GM12865 (cell line): ENCODE measurements around the gene MBTPS1.

Experiments used
- DNase-seq: peaks from one replicate; pipeline ENCODE4 v3.0.0; 2010; ENCODE audit warnings: low read depth
- H3K4me3 ChIP-seq: 2 replicates; pipeline ENCODE4 v1.5.1; 2011; ENCODE audit warnings: mild to moderate bottlenecking, low read depth, low read length, control low read depth
- TF ChIP-seq, protein P1 (sequence below): IDR thresholded peaks from 2 replicates; pipeline ENCODE4 v1.5.1; 2011; ENCODE audit warnings: low read length, control low read depth, low read depth, inconsistent platforms; ENCODE audit not compliant: insufficient read depth; ENCODE audit errors: missing control alignments

MBTPS1 gene

GRCh38 chr16:84116720-84117493, at the start of gene MBTPS1:
TSS of gene MBTPS1 (minus strand) at chr16:84116942. CDS start at chr16:84101783, 15,159 bp downstream.
- DNase-seq = peak; percentile 99
- TF ChIP-seq, protein P1, sequence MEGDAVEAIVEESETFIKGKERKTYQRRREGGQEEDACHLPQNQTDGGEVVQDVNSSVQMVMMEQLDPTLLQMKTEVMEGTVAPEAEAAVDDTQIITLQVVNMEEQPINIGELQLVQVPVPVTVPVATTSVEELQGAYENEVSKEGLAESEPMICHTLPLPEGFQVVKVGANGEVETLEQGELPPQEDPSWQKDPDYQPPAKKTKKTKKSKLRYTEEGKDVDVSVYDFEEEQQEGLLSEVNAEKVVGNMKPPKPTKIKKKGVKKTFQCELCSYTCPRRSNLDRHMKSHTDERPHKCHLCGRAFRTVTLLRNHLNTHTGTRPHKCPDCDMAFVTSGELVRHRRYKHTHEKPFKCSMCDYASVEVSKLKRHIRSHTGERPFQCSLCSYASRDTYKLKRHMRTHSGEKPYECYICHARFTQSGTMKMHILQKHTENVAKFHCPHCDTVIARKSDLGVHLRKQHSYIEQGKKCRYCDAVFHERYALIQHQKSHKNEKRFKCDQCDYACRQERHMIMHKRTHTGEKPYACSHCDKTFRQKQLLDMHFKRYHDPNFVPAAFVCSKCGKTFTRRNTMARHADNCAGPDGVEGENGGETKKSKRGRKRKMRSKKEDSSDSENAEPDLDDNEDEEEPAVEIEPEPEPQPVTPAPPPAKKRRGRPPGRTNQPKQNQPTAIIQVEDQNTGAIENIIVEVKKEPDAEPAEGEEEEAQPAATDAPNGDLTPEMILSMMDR = no peak
- peak within 1 kb of the TSS; percentile 89 for H3K4me3 ChIP-seq

DNA sequence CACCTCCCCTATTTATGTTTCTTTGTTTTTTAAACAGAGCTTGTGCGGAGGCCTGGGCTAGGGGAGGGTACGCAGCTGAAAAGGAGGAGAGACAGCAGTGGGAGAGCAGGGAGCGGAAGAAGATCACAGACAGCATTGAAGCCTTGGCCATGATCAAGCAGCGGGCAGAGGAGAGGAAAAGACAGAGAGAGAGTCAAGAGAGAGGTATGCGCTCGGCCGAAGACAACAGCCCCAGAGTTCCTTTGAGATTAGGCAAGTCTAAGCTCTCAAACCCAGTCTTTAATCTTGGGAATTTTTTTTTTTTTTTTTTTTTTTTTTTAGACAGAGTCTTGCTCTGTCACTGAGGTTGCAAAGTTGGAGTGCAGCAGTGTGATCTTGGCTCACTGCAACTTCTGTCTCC, 49.0 kb upstream of the MBTPS1 start:
- no peak for DNase-seq
- TF ChIP-seq, protein P1 = no peak
- H3K4me3 ChIP-seq = no peak overlapping the region

DNA sequence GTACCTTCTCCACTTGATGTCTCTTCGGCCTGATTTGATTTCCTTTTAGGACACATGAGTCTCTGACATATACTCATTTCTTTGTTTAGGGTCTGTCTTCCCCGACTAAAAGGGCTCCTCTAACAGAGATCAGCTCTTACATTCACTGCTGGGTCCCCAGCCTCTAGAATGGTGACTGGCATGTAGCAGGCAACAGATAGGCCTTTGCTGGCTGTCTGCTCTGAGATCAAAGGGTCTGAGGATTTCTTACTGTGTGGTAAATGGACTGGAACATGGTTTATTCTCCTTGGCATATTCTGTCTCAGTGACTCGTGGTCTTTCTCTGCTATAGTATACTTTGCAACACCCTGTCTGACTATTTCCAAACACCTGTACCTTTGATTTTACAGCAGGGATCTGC, 45.1 kb upstream of the MBTPS1 start:
- no peak overlapping the region for H3K4me3 ChIP-seq
- TF ChIP-seq, protein P1 = no peak
- no peak for DNase-seq

DNA sequence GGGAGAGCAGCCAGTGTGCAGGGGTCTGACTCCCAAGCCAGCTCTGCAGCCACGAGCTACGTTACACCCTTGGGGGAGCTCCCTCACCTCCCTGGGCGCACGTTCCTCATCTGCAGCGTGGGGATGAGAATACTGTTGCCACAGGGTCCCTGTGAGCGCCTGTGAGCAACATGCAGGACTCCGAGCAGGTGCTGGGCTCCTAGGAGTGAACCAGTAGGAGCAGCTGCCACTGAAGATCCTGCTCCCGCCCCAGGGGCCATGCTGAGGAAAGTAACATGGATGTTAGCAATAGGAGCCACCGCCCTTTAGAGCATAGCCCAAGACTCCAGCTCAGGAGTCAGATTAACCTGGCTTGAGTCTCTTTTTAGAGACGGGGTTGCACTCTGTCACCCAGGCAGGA, 44.3 kb upstream of the MBTPS1 start:
- TF ChIP-seq, protein P1 = no peak
- DNase-seq = no peak
- no peak overlapping the region for H3K4me3 ChIP-seq

DNA sequence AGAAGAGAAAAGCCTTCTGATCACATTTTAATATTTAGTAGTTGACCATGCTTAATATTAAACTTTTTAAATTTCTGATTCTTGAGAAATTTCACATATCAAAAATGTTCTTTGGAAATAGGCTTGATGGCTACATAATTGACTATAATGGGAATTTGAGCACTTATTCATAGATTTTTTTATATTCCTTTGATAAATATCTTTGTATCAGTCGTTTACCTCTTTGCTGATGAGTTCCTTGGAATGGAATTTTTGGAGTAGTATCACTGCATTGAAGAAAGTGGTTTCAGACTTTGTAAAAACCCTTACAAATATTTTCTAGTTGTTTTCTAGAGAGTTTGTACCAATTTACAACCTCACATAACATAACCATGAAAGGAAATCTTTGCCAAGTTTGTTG, 43.1 kb upstream of the MBTPS1 start:
- TF ChIP-seq, protein P1 = no peak
- DNase-seq = no peak
- no peak overlapping the region for H3K4me3 ChIP-seq

- no peak overlapping the region for H3K4me3 ChIP-seq
- TF ChIP-seq, protein P1 = no peak
- no peak for DNase-seq
Observed at GRCh38 chr16:84159007-84159406, 42.3 kb upstream of the MBTPS1 start.

DNA sequence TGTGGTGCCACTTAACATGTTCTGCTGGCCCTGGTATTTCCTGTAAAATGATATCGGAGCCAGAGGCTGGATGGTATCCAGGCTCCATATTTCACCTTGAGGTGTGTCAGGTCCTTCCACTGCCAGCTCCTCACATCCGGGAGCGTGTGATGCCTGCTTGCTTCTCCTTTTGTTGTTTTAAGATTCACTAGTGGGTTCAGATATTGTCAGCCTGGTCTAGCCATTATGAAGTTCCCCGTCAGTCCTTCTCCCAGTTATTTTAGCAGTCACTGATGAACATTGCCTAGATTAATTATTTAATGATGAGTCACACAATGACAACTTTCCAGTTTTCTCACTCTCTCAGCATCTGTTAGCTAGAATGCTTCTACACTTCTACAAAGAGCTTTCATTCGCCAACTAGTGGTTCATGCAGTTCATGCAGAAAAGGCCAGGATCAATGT, 39.6 kb upstream of the MBTPS1 start:
- DNase-seq = no peak
- TF ChIP-seq, protein P1 = no peak
- no peak overlapping the region for H3K4me3 ChIP-seq
